GM12872 (cell line): ENCODE results near the gene CSAD.

Source experiments
- TF ChIP-seq, protein P1 (sequence below): IDR thresholded peaks from 3 replicates; pipeline ENCODE4 v1.5.1; 2011; ENCODE audit warnings: low read depth, mild to moderate bottlenecking, low read length, moderate library complexity; ENCODE audit not compliant: insufficient read depth

Gene CSAD

DNA sequence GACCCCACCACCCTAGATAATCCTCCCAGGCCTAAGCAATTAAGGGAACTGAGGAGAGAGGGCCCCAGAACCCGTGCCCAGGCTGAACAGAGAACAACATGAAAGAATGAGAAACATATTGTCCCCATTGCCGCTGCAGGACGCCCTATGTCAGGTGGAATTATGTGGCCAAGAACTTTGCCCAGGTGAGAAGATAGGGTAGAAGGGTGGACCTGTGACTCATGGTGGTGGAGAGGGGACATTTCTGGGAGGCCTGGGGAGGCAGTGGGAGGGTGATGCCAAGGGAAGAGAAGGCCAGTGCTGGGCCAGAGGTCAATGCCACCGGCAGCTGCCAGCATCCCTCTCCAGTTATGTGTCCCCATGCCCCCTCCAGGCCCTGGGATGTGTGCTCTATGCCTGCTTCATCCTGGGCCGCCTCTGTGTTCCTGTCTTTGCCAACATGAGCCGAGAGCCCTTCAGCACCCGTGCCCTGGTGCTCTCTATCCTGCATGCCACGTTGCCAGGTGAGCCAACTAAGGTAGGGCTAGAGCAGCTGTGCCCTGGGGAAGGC is 61.9 kb downstream of the CSAD start:
- TF ChIP-seq, protein P1, sequence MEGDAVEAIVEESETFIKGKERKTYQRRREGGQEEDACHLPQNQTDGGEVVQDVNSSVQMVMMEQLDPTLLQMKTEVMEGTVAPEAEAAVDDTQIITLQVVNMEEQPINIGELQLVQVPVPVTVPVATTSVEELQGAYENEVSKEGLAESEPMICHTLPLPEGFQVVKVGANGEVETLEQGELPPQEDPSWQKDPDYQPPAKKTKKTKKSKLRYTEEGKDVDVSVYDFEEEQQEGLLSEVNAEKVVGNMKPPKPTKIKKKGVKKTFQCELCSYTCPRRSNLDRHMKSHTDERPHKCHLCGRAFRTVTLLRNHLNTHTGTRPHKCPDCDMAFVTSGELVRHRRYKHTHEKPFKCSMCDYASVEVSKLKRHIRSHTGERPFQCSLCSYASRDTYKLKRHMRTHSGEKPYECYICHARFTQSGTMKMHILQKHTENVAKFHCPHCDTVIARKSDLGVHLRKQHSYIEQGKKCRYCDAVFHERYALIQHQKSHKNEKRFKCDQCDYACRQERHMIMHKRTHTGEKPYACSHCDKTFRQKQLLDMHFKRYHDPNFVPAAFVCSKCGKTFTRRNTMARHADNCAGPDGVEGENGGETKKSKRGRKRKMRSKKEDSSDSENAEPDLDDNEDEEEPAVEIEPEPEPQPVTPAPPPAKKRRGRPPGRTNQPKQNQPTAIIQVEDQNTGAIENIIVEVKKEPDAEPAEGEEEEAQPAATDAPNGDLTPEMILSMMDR = no peak

DNA sequence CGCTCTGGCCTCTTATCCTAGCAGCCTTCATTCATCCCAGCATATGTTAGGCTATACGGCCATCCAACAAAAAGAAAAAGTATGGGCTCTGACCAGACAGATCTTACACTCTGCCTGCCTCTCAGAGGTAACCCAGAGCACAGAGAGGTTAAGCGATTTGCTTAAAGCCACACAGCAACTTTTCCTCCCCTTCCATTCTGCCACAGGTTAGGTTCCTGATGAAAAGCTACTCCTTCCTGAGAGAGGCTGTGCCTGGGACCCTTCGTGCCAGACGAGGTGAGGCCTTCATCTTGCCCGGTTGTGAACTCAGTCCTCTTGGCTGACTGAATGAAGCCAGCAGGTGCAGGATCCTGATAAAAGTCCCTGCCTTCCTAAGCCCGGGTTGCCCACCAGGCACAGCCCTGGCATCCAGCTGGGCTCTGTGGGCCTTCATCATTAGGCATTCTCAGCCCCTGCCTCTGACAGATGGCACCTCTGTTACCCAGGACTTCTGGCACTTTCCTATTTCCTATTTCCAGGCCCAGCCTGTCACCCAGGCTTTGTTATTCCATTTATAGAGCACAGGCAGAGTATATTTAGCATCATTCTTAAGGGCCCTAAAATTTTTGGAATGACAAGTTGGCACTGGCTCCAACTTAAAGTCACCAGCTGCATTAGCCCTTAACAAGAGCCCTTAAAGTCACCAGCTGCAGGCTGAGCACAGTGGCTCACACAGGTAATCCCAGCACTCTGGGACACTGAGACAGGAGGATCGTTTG is 64.7 kb downstream of the CSAD start:
- TF ChIP-seq, protein P1 = no peak

DNA sequence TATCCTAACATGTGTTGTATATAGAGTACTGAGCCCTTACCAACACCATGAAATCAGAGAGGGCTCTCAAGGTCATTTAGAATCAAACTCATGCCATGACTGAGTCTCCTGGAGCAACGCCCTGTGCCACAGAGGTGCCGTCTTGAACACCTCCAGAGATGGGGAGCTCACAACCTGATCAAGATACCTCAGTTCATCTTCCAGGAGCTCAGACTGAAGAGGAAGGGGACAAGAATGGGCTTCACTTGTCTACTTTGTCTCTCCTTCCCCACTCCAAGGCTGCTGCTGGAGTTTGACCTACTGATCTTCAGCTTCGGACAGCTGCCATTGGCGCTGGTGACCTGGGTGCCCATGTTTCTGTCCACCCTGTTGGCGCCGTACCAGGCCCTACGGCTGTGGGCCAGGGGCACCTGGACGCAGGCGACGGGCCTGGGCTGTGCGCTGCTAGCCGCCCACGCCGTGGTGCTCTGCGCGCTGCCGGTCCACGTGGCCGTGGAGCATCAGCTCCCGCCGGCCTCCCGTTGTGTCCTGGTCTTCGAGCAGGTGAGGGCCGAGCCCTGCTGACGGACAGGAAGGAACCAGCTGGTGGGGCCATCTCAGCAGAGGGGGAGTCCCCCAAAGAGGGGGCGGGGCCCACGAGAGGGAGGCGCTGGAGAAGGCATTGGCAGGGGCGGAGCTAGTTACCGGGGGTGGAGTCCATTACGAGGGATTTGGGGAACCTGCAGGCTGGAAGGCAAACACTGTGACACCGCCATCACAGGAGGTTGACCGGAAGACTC is 65.4 kb downstream of the CSAD start:
- TF ChIP-seq, protein P1 = no peak

DNA sequence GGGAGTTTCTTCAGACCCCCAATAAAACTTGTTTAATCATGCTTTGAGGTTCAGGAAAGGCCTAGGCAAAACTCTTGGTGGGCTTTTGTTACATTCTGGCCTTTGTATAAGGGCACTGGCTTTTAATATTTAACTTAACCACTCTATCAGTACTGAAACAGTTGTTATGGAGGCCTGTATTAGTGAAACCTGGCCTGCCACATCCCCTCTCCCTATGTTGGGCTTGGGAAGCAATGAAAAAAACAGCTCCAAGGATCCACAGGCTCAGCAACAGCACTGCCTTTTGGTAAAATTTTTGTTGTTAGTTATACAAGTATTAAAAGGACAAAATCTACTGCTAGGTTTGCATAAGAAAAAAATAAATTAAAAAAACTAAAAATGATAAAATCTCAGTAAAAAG is 66.8 kb downstream of the CSAD start:
- TF ChIP-seq, protein P1 = no peak

DNA sequence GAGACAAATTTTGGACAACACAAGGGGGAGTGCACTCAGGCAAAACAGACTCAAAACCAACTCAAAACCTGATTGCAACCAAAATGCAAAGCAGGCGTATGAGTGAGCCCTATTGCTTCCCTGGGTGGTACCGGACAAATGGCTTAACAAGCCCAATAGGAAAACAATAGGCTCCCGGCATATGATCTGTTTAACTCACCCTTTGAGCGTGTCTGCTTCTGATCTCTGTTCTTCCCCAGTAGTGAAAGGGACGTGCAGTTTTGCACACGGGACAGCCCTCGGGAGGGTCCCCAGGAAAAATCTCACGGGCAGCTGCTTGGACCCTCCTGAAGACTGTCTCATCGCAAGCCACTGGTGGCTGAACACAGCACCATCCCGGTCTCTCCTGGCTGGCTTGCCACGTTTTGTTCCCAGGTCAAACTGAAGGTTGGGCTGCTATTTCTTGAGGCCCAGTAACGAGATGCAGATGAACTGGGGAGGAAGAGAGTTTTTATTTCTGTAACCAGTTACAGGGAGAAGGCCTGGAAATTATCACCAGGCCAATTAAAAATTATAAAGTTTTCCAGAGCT is 67.5 kb downstream of the CSAD start:
- TF ChIP-seq, protein P1 = no peak
